K562 (cell line): Measurements from ENCODE around the gene IQCF6. TPM values are rescaled to one million over a fixed set of nuclear protein-coding genes. Genes with fewer than 3 reads are reported as not detected.

Experiments
- ATAC-seq: fragments of 200-7000 bp; cut with Tn5 transposase; 3 replicates; pipeline ENCODE4 v1.9.1; 2020; ENCODE audit warnings: moderate library complexity
- BruUV-seq: library from RNA; stranded (reverse); fragments of 400-500 nt; replicated peaks from 2 replicates; lab custom pipeline; 2021; lab: Mats Ljungman, UMichigan
- CTCF ChIA-PET: fragments of 300-600 bp; formaldehyde crosslinking; extraction: SDS; loops from one replicate; lab custom pipeline; 2021; ENCODE audit warnings: low intra/inter-chr PET ratio; lab: Yijun Ruan, JAX
- POLR2A ChIA-PET: fragments of 300-600, 350-650 bp; sonication (Branson Sonifier 250); formaldehyde crosslinking; extraction: SDS; loops from one replicate; lab custom pipeline; 2021; ENCODE audit warnings: antibody characterized with exemption, inconsistent platforms; lab: Yijun Ruan, JAX
- DNase-seq, 4 experiments: peaks; one replicate each; pipeline versions ENCODE4 v3.0.0 to v3.0.0-alpha.2; 2011 to 2018; ENCODE audit warnings: low spot score in 3 of 4, mixed read lengths in 3 of 4; ENCODE audit errors: extremely low read depth in 1 of 4
- FAIRE-seq: peaks from 2 replicates; lab custom pipeline; 2011; peaks lifted over from hg19 to GRCh38; lab: Jason Lieb, UNC
- H2AFZ ChIP-seq: 2 replicates; pipeline ENCODE4 v1.6.0; 2011; ENCODE audit warnings: low read depth, low read length, control low read depth, inconsistent platforms
- H3K27ac ChIP-seq: fragments of 200-600 bp; 3 replicates; pipeline ENCODE4 v1.8.0; 2011; ENCODE audit warnings: low read depth, mild to moderate bottlenecking, control low read depth, inconsistent platforms, low read length, moderate library complexity, mixed read lengths; ENCODE audit errors: extremely low read depth
- H3K27me3 ChIP-seq, 2 experiments: fragments of 300-600 bp in 1 of 2; 2 replicates in 1 of 2; 3 replicates in 1 of 2; pipeline versions ENCODE4 v1.6.0 to v1.8.0; 2011; ENCODE audit warnings: inconsistent platforms in 2 of 2, low read length in 2 of 2, mild to moderate bottlenecking in 1 of 2, mixed read lengths in 1 of 2, moderate library complexity in 1 of 2; ENCODE audit not compliant: control insufficient read depth in 2 of 2, insufficient read depth in 2 of 2
- H3K36me3 ChIP-seq: fragments of 300-600 bp; 3 replicates; pipeline ENCODE4 v1.8.0; 2011; ENCODE audit warnings: mild to moderate bottlenecking, low read length, inconsistent platforms; ENCODE audit not compliant: control insufficient read depth, insufficient read depth
- H3K4me1 ChIP-seq, 2 experiments: fragments of 200-600 bp in 1 of 2; replicated peaks in 1 of 2; 2 replicates in 1 of 2; 3 replicates in 1 of 2; pipeline versions ENCODE4 v1.5.1 to v1.8.0; 2011; ENCODE audit warnings: inconsistent platforms in 2 of 2, low read length in 2 of 2, mild to moderate bottlenecking in 1 of 2, mixed read lengths in 1 of 2, moderate library complexity in 1 of 2; ENCODE audit not compliant: control insufficient read depth in 2 of 2, insufficient read depth in 2 of 2
- H3K4me2 ChIP-seq: 2 replicates; pipeline ENCODE4 v1.6.1; 2011; ENCODE audit warnings: low read length, control low read depth, inconsistent platforms, mixed read lengths; ENCODE audit not compliant: insufficient read depth
- H3K4me3 ChIP-seq: fragments of 200-600 bp; sonication (generic), shearing (Covaris generic); 2 replicates; pipeline ENCODE4 v1.5.1; 2016; ENCODE audit warnings: control low read depth, inconsistent platforms
- H3K79me2 ChIP-seq: fragments of 200-600 bp; 3 replicates; pipeline ENCODE4 v1.8.0; 2011; ENCODE audit warnings: low read length, inconsistent platforms; ENCODE audit not compliant: control insufficient read depth, insufficient read depth
- H3K9ac ChIP-seq, 2 experiments: 2 replicates each; pipeline versions ENCODE4 v1.6.0 to v1.6.1; 2011; ENCODE audit warnings: low read depth in 2 of 2, low read length in 2 of 2, control low read depth in 1 of 2, inconsistent platforms in 1 of 2, mild to moderate bottlenecking in 1 of 2, mixed read lengths in 1 of 2; ENCODE audit not compliant: insufficient read depth in 1 of 2
- H3K9me1 ChIP-seq: one replicate; pipeline ENCODE4 v1.6.0; 2011; ENCODE audit warnings: inconsistent platforms, mild to moderate bottlenecking, low read length, moderate library complexity; ENCODE audit not compliant: control insufficient read depth, insufficient read depth
- H3K9me3 ChIP-seq: replicated peaks from 2 replicates; pipeline ENCODE4 v1.5.1; 2011; ENCODE audit warnings: low read depth, low read length, inconsistent platforms; ENCODE audit not compliant: control insufficient read depth, insufficient read depth
- H4K20me1 ChIP-seq: replicated peaks from 2 replicates; pipeline ENCODE4 v1.6.1; 2011; ENCODE audit warnings: low read length, inconsistent platforms, mixed read lengths; ENCODE audit not compliant: control insufficient read depth, insufficient read depth
- ARID2 ChIP-seq: fragments of 450-650 bp; IDR thresholded peaks from 2 replicates; pipeline ENCODE4 v1.6.1; 2017; ENCODE audit warnings: antibody characterized with exemption, mild to moderate bottlenecking
- ASH1L ChIP-seq: fragments of 450-650 bp; IDR thresholded peaks from 2 replicates; pipeline ENCODE4 v1.6.1; 2018; ENCODE audit warnings: borderline replicate concordance, mild to moderate bottlenecking, low read depth; ENCODE audit not compliant: partially characterized antibody
- CTBP1 ChIP-seq: fragments of 450-650 bp; IDR thresholded peaks from 2 replicates; pipeline ENCODE4 v1.6.1; 2016; ENCODE audit warnings: borderline replicate concordance
- E2F4 ChIP-seq: sonication (generic); formaldehyde crosslinking; IDR thresholded peaks from 2 replicates; pipeline ENCODE4 v1.8.0; 2022; ENCODE audit warnings: mild to moderate bottlenecking, low read depth, missing genetic modification reagents
- FOXA3 ChIP-seq, 2 experiments: fragments of 450-650 bp in 1 of 2; sonication (generic) in 1 of 2; formaldehyde crosslinking; IDR thresholded peaks in 1 of 2; conservative IDR thresholded peaks in 1 of 2; 2 replicates each; pipeline versions ENCODE4 v1.4.0 to v1.8.0; 2020 to 2022; ENCODE audit warnings: mild to moderate bottlenecking in 2 of 2, missing genetic modification reagents in 1 of 2
- MBD2 ChIP-seq: sonication (generic); IDR thresholded peaks from 2 replicates; pipeline ENCODE4 v1.6.1; 2016; ENCODE audit warnings: low read depth, borderline replicate concordance
- NRF1 ChIP-seq, 2 experiments: fragments of 450-650 bp; IDR thresholded peaks in 1 of 2; conservative IDR thresholded peaks in 1 of 2; 2 replicates each; pipeline ENCODE4 v1.6.1; 2014; ENCODE audit warnings: mild to moderate bottlenecking in 2 of 2
- PTRF ChIP-seq: fragments of 450-650 bp; IDR thresholded peaks from 2 replicates; pipeline ENCODE4 v1.6.1; 2016; ENCODE audit warnings: mild to moderate bottlenecking, missing genetic modification characterization, missing compliant biosample characterization
- SRSF7 ChIP-seq: fragments of 200-400 bp; formaldehyde crosslinking; optimal IDR thresholded peaks from 2 replicates; pipeline ENCODE3; 2017; ENCODE audit warnings: mild to moderate bottlenecking, low read depth, low read length
- STAT5B ChIP-seq: fragments of 250-450 bp; sonication (Bioruptor Pico); IDR thresholded peaks from 2 replicates; pipeline ENCODE4 v1.8.0; 2021; ENCODE audit warnings: mild to moderate bottlenecking, inconsistent platforms
- U2AF2 ChIP-seq: fragments of 200-400 bp; formaldehyde crosslinking; optimal IDR thresholded peaks from 2 replicates; pipeline ENCODE3; 2017; ENCODE audit warnings: low read depth, mild to moderate bottlenecking, low read length
- XRCC4 ChIP-seq: IDR thresholded peaks from one replicate; pipeline ENCODE4 v1.6.1; 2011; ENCODE audit not compliant: insufficient read depth, insufficient read length; ENCODE audit errors: extremely low read depth
- YBX1 ChIP-seq: fragments of 450-650 bp; IDR thresholded peaks from 2 replicates; pipeline ENCODE4 v1.7.1; 2016; ENCODE audit warnings: mild to moderate bottlenecking
- ZFP30 ChIP-seq: fragments of 250-450 bp; sonication (Bioruptor Pico); IDR thresholded peaks from 2 replicates; pipeline ENCODE4 v1.8.0; 2022; ENCODE audit warnings: moderate library complexity, mild to moderate bottlenecking, inconsistent platforms, borderline replicate concordance
- ZNF584 ChIP-seq: fragments of 200-800 bp; sonication (Bioruptor generic); IDR thresholded peaks from 2 replicates; pipeline ENCODE4 v1.6.1; 2016; ENCODE audit warnings: low read depth, mild to moderate bottlenecking, missing genetic modification characterization, missing compliant biosample characterization
- ZNF707 ChIP-seq: fragments of 250-450 bp; sonication (Bioruptor Pico); conservative IDR thresholded peaks from 2 replicates; pipeline ENCODE4 v1.8.0; 2022; ENCODE audit warnings: inconsistent platforms, mild to moderate bottlenecking, moderate library complexity
- ZNF780A ChIP-seq: fragments of 250-450 bp; sonication (Bioruptor Pico); IDR thresholded peaks from 2 replicates; pipeline ENCODE4 v1.5.0; 2021; ENCODE audit warnings: mild to moderate bottlenecking
- in situ Hi-C: fragments of 300-500 bp; cut with MboI; formaldehyde crosslinking; loops from 4 replicates; pipeline ENCODE4 v1.15.0; 2018; ENCODE audit warnings: inconsistent platforms, mixed read lengths
- intact Hi-C: fragments of 100-400 bp; cut with micrococcal nuclease; formaldehyde crosslinking; loops from 2 replicates; pipeline ENCODE4 v1.14.2; 2022
- polyA plus RNA-seq, 8 experiments: library from polyadenylated mRNA; depleted of rRNA in 4 of 8; stranded (reverse) in 5 of 8; unstranded in 3 of 8; fragments of >200 nt; fragmentation: Nextera tagmentation in 2 of 8; fragmentation: Illumina TruSeq in 1 of 8; extraction: Ambion mirVana in 2 of 8; extraction: Trizol in 1 of 8; gene quantifications; 2 replicates each; pipeline versions ENCODE4 v1.2.1 to v1.2.3, GENCODE V29; 2011 to 2014; ENCODE audit warnings: inconsistent platforms in 1 of 8, missing spikeins in 1 of 8
- total RNA-seq, 7 experiments: library from RNA; depleted of rRNA in 6 of 7; stranded (reverse); fragments of >200 nt in 6 of 7; fragmentation: Illumina TruSeq in 2 of 7; extraction: Trizol in 2 of 7; gene quantifications; 2 replicates each; pipeline versions ENCODE4 v1.2.1 to v1.2.3, GENCODE V29; 2011 to 2021; ENCODE audit warnings: low replicate concordance in 1 of 7
- TF ChIP-seq, protein P1 (sequence below): fragments of 450-650 bp; IDR thresholded peaks from one replicate; pipeline ENCODE4 v1.6.1; 2018; ENCODE audit warnings: mild to moderate bottlenecking, moderate library complexity; ENCODE audit not compliant: partially characterized antibody
- TF ChIP-seq, protein P2 (sequence below): conservative IDR thresholded peaks from 2 replicates; pipeline ENCODE4 v1.6.1; 2011; ENCODE audit warnings: low read depth, mild to moderate bottlenecking, low read length; ENCODE audit not compliant: control insufficient read depth

The IQCF6 gene
- total and polyA plus RNA-seq, 9 of the 15 experiments (the other 6 are each of a cell fraction or from before 2014, with no cell fraction given), result not detected

GRCh38 chr3:51729042-51729633, 49.9 kb downstream of the IQCF6 start:
- FAIRE-seq, result no peak
- no peaks in the 10 kb centered on the region for H3K9me1 ChIP-seq
- CTCF ChIA-PET, result no interaction called here

More at GRCh38 chr3:51729042-51729633, 49.9 kb downstream of the IQCF6 start:
- H3K27ac ChIP-seq, result no peak overlapping the region
- no peak for TF ChIP-seq ZFP30 (CRISPR knock-in tag)
- no peak for TF ChIP-seq ZNF584
- TF ChIP-seq ZNF780A, result no peak
- no peak for TF ChIP-seq ZNF707 (CRISPR knock-in tag)
- TF ChIP-seq MBD2, result no peak
- no peak for TF ChIP-seq NRF1 (conservative IDR thresholded peaks at IDR 0.05 in 1 of 2, IDR thresholded peaks at IDR 0.05 in 1 of 2)
- TF ChIP-seq STAT5B (CRISPR knock-in tag), result no peak
- TF ChIP-seq, protein P1, sequence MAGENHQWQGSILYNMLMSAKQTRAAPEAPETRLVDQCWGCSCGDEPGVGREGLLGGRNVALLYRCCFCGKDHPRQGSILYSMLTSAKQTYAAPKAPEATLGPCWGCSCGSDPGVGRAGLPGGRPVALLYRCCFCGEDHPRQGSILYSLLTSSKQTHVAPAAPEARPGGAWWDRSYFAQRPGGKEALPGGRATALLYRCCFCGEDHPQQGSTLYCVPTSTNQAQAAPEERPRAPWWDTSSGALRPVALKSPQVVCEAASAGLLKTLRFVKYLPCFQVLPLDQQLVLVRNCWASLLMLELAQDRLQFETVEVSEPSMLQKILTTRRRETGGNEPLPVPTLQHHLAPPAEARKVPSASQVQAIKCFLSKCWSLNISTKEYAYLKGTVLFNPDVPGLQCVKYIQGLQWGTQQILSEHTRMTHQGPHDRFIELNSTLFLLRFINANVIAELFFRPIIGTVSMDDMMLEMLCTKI, result no peak
- TF ChIP-seq, protein P2, sequence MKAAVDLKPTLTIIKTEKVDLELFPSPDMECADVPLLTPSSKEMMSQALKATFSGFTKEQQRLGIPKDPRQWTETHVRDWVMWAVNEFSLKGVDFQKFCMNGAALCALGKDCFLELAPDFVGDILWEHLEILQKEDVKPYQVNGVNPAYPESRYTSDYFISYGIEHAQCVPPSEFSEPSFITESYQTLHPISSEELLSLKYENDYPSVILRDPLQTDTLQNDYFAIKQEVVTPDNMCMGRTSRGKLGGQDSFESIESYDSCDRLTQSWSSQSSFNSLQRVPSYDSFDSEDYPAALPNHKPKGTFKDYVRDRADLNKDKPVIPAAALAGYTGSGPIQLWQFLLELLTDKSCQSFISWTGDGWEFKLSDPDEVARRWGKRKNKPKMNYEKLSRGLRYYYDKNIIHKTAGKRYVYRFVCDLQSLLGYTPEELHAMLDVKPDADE, result no peak
- no peak for TF ChIP-seq ARID2
- TF ChIP-seq CTBP1, result no peak
- TF ChIP-seq U2AF2, result no peak
- no peak for TF ChIP-seq PTRF (tag)
- no peak for TF ChIP-seq FOXA3 (CRISPR knock-in tag; conservative IDR thresholded peaks at IDR 0.05 in 1 of 2, IDR thresholded peaks at IDR 0.05 in 1 of 2)
- no peak for TF ChIP-seq SRSF7
- TF ChIP-seq E2F4 (CRISPR knock-in tag), result no peak
- TF ChIP-seq XRCC4, result no peak
- TF ChIP-seq YBX1, result no peak
- no peak for TF ChIP-seq ASH1L
- H3K9ac ChIP-seq, result no peak overlapping the region
- no peaks in the 10 kb centered on the region for H3K27me3 ChIP-seq
- no peaks in the 10 kb centered on the region for H3K79me2 ChIP-seq
- no peak for DNase-seq
- no peaks in the 10 kb centered on the region for H4K20me1 ChIP-seq
- no peaks in the 10 kb centered on the region for H3K36me3 ChIP-seq
- no peak overlapping the region for H2AFZ ChIP-seq
- no peaks in the 10 kb centered on the region; a peak in 1 of 5 replicates for H3K4me1 ChIP-seq
- POLR2A ChIA-PET, result interaction anchor here (0.6 kb wide), 1 partner anchor 324 kb away, joined by 4 read pairs; no protein-coding TSS in a partner anchor
- H3K4me3 ChIP-seq, result no peak overlapping the region
- intact Hi-C loops, result no loop called here
- no peak overlapping the region for H3K4me2 ChIP-seq
- ATAC-seq, result no peak
- BruUV-seq, result no TSS peak
- in situ Hi-C loops, result no loop called here
- no peaks in the 10 kb centered on the region for H3K9me3 ChIP-seq
